Body of pancreas (tissue), 4 donors: ENCODE measurements around the gene CFH. TPM values are rescaled to one million over a fixed set of nuclear protein-coding genes. Genes with fewer than 3 reads are reported as not detected.
"Not testable (repeated sequence)": the region's sequence is repeated elsewhere in the genome, so short reads cannot be mapped to it uniquely, and the experiment has no call there.

Experiments
- ATAC-seq: fragments of 150-250 bp; one replicate; pipeline ENCODE4 v1.9.1; 2016
- DNase-seq, 4 donors: peaks; one replicate each; pipeline ENCODE4 v3.0.0-alpha.2; 2019
- H3K27ac ChIP-seq, 4 donors: fragments of 200-600 bp; sonication (generic); 1 replicate in 3 of 4; 2 replicates in 1 of 4; pipeline versions ENCODE4 v1.5.1 to v1.6.1; 2016 to 2019; ENCODE audit warnings: mild to moderate bottlenecking in 1 of 4, mixed read lengths in 1 of 4, moderate library complexity in 1 of 4
- H3K27me3 ChIP-seq, 2 donors: fragments of 200-600 bp; sonication (generic); one replicate each; pipeline ENCODE4 v1.6.0; 2016; ENCODE audit warnings: mild to moderate bottlenecking in 1 of 2
- H3K36me3 ChIP-seq, 2 donors: fragments of 200-600 bp; sonication (generic); replicated peaks in 1 of 2; 2 replicates each; pipeline ENCODE4 v1.5.1; 2016; ENCODE audit warnings: low read depth in 2 of 2; ENCODE audit not compliant: insufficient read depth in 1 of 2
- H3K4me1 ChIP-seq: fragments of 200-600 bp; sonication (generic); one replicate; pipeline ENCODE4 v1.6.0; 2016
- H3K4me3 ChIP-seq, 2 donors: fragments of 200-600 bp; sonication (generic); 1 replicate in 1 of 2; 2 replicates in 1 of 2; pipeline ENCODE4 v1.5.1; 2016 to 2019
- H3K9me3 ChIP-seq, 3 donors: fragments of 200-600 bp; sonication (generic); 1 replicate in 2 of 3; 2 replicates in 1 of 3; pipeline ENCODE4 v1.5.1; 2016
- CTCF ChIP-seq, 7 experiments: fragments of 450-650 bp in 4 of 7; fragments of 200-600 bp in 3 of 7; sonication (generic) in 3 of 7; IDR thresholded peaks; one replicate each; pipeline ENCODE4 v1.5.1; 2016 to 2019; ENCODE audit warnings: antibody characterized with exemption in 7 of 7
- POLR2A ChIP-seq, 3 donors: fragments of 450-650 bp; IDR thresholded peaks; one replicate each; pipeline ENCODE4 v1.6.1; 2016; ENCODE audit warnings: antibody characterized with exemption in 3 of 3, mild to moderate bottlenecking in 2 of 3
- WGBS, 2 donors: methylation state at CpG; one replicate each; pipeline ENCODE4 v1.1.5; 2017; 5-methylcytosine and 5-hydroxymethylcytosine counted together
- intact Hi-C: fragments of 100-400 bp; cut with DNase I; formaldehyde crosslinking; loops from one replicate; pipeline ENCODE4 v1.15.1; 2023
- total RNA-seq, 2 donors: library from RNA; depleted of rRNA; stranded (reverse); fragments of >200 nt; gene quantifications; one replicate each; pipeline ENCODE4 v1.1.0, GENCODE V29; 2016

Gene CFH
- total RNA-seq, 2 donors from 2014 or later, result 12.2 to 46.7 TPM

GRCh38 chr1:196698993-196699392 is 47.1 kb downstream of the CFH start:
- Histone ChIP-seq H3K27ac (no peak overlapping the region), H3K4me3 (no peak overlapping the region), H3K27me3 (no peaks in the 10 kb centered on the region), H3K9me3 (no peaks in the 10 kb centered on the region), H3K4me1 (no peaks in the 10 kb centered on the region), H3K36me3 (no peaks in the 10 kb centered on the region)
- ATAC-seq, result no peak
- intact Hi-C loops, result no loop called here
- DNase-seq, result no peak
- 88 to 91% methylated on average over 2 of the region's 2 CpGs for WGBS, 2 donors
- TF ChIP-seq POLR2A (IDR thresholded peaks at IDR 0.05), result no peak
- no peak for TF ChIP-seq CTCF (IDR thresholded peaks at IDR 0.05)

- WGBS, 2 donors, result 58 to 67% methylated on average over 1 of the region's 1 CpG
- H3K4me3 ChIP-seq, result no peak overlapping the region
- no peaks in the 10 kb centered on the region for H3K36me3 ChIP-seq
- DNase-seq, result no peak
- intact Hi-C loops, result no loop called here
- no peaks in the 10 kb centered on the region for H3K27me3 ChIP-seq
- no peak for TF ChIP-seq CTCF (IDR thresholded peaks at IDR 0.05)
- no peaks in the 10 kb centered on the region for H3K4me1 ChIP-seq
- no peak for ATAC-seq
- H3K9me3 ChIP-seq, result no peaks in the 10 kb centered on the region
- no peak overlapping the region for H3K27ac ChIP-seq
Measured at GRCh38 chr1:196701144-196701543, 49.3 kb downstream of the CFH start.

- H3K36me3 ChIP-seq, H3K9me3 ChIP-seq, H3K27me3 ChIP-seq, intact Hi-C loops, H3K4me1 ChIP-seq, H3K27ac ChIP-seq, DNase-seq, H3K4me3 ChIP-seq, ATAC-seq: not testable (repeated sequence)
- WGBS, 2 donors, result 63 to 66% methylated on average over 2 of the region's 2 CpGs
Measured at GRCh38 chr1:196709892-196710291, 58.0 kb downstream of the CFH start.

GRCh38 chr1:196717868-196718267 is 66.0 kb downstream of the CFH start:
- Histone ChIP-seq H3K27me3 (no peaks in the 10 kb centered on the region), H3K4me3 (no peak overlapping the region), H3K36me3 (no peaks in the 10 kb centered on the region), H3K4me1 (no peaks in the 10 kb centered on the region), H3K27ac (no peak overlapping the region), H3K9me3 (no peaks in the 10 kb centered on the region)
- WGBS, 2 donors, result 33 to 41% methylated on average over 2 of the region's 2 CpGs
- ATAC-seq (no peak), DNase-seq (no peak)
- TF ChIP-seq POLR2A (IDR thresholded peaks at IDR 0.05) (no peak), CTCF (IDR thresholded peaks at IDR 0.05) (no peak)
- intact Hi-C loops, result no loop called here

GRCh38 chr1:196723325-196724185 is 71.7 kb downstream of the CFH start:
- peak in 5 of 7 experiments; percentile 33 to 54 (median 45) for TF ChIP-seq CTCF (IDR thresholded peaks at IDR 0.05)
- no peak for TF ChIP-seq POLR2A (IDR thresholded peaks at IDR 0.05)
- Histone ChIP-seq H3K4me3 (no peak overlapping the region), H3K27me3 (no peaks in the 10 kb centered on the region), H3K9me3 (no peaks in the 10 kb centered on the region), H3K4me1 (no peaks in the 10 kb centered on the region), H3K36me3 (no peaks in the 10 kb centered on the region), H3K27ac (no peak overlapping the region)
- ATAC-seq (no peak), DNase-seq (peak in 3 of 4 donors; percentile 55 to 80 (median 67))
- WGBS, 2 donors, result 69 to 77% methylated on average over 12 to 14 of the region's 14 CpGs
- intact Hi-C loops, result no loop called here
